HEK293T (cell line): ENCODE data around the gene REXO5.

Source experiments
- CTBP1 ChIP-seq: fragments of 450-650 bp; IDR thresholded peaks from 2 replicates; pipeline ENCODE4 v1.6.1; 2016; ENCODE audit warnings: borderline replicate concordance
- ELF4 ChIP-seq: fragments of 450-650 bp; IDR thresholded peaks from 2 replicates; pipeline ENCODE4 v1.6.1; 2017; ENCODE audit warnings: antibody characterized with exemption
- FOXK2 ChIP-seq: fragments of 450-650 bp; IDR thresholded peaks from 2 replicates; pipeline ENCODE4 v1.6.1; 2016; ENCODE audit warnings: mild to moderate bottlenecking
- FOXM1 ChIP-seq: fragments of 450-650 bp; IDR thresholded peaks from 2 replicates; pipeline ENCODE4 v1.6.1; 2017; ENCODE audit warnings: mild to moderate bottlenecking, borderline replicate concordance
- HDGF ChIP-seq: fragments of 450-650 bp; IDR thresholded peaks from 2 replicates; pipeline ENCODE4 v1.6.1; 2017; ENCODE audit warnings: antibody characterized with exemption, borderline replicate concordance
- TARDBP ChIP-seq: fragments of 450-650 bp; IDR thresholded peaks from 2 replicates; pipeline ENCODE4 v1.6.1; 2016

DNA sequence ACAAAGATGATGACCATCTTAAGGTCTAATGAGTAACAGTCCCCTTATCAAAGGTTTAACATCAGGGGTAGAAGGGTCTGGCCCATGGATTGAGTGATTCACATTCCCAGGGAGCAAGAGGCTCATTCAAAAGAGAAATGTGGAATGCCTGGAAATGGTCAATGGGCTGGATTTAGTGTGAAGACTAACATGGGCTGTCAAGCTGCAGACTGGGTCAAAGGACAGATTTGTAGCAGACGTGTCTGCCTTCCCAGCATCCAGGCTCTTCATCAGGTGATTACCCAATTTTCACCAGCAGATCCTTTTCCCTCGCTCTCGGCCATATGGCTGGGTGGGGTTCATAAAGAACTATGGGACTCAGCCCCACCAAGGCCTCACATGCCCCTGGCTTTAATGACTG, 67.0 kb downstream of the REXO5 start:
- no peak for TF ChIP-seq HDGF
- TF ChIP-seq TARDBP = no peak
- no peak for TF ChIP-seq ELF4
- TF ChIP-seq FOXM1 = no peak
- no peak for TF ChIP-seq FOXK2
- no peak for TF ChIP-seq CTBP1
